ENCODE results near the gene PTPA.
"Not testable (repeated sequence)": the region's sequence is repeated elsewhere in the genome, so short reads cannot be mapped to it uniquely, and the experiment has no call there.

PTPA gene

GRCh38 chr9:129161534-129161837, 50.3 kb downstream of the PTPA start:
- TF ChIP-seq, protein P1, sequence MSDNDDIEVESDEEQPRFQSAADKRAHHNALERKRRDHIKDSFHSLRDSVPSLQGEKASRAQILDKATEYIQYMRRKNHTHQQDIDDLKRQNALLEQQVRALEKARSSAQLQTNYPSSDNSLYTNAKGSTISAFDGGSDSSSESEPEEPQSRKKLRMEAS (IDR thresholded peaks at IDR 0.05; ENCODE audit: low read depth, low read length) = no peak
- no peak for TF ChIP-seq POLR2A (IDR thresholded peaks at IDR 0.05; ENCODE audit: extremely low read depth, insufficient read length)
- no peak for TF ChIP-seq MYC (IDR thresholded peaks at IDR 0.05; ENCODE audit: low read depth, low read length)
- no peak for TF ChIP-seq CTCF (IDR thresholded peaks at IDR 0.05; ENCODE audit: low read depth, low read length)
- H3K4me3 ChIP-seq (ENCODE audit: low read depth, low read length) = no peak overlapping the region

DNA sequence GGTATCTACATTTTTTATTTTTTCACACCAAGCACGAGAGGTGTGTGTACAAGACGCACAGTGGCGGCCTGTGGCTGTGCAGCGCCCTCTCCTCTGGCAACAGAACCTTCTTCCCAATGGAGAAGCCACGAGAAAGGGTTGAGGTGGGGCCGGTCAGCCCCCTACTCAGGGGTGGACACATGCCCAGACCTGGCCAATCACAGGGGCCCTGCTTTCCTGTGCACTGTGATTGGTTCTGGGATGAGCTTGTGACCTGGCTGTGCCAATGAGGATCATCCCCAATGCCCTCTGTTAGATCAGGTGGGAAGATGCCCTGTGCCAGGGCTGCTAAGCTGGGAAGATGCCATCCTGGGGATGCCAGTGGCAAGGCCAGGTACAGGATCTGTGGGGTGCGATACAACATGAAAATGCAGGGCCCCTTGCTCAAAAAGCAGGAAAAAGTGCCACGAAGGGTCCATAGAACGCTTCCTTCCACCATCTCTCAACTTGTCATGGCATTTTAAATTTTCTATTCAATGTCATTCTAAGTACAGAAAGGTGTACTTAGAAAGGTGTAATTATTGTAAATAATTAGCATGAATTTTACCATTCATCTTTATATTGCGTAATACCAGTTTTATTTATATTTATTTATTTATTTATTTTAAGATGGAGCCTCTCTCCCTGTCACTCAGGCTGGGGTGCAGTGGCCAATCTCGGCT, 51.4 kb downstream of the PTPA start:
- no peak overlapping the region for H3K4me3 ChIP-seq (ENCODE audit: low read depth, low read length)
- DNase-seq (ENCODE audit: low read depth) = no peak
- TF ChIP-seq CTCF (IDR thresholded peaks at IDR 0.05; ENCODE audit: low read depth, low read length) (no peak), MYC (IDR thresholded peaks at IDR 0.05; ENCODE audit: low read depth, low read length) (no peak), POLR2A (IDR thresholded peaks at IDR 0.05; ENCODE audit: extremely low read depth, insufficient read length) (no peak)
- TF ChIP-seq, protein P1 (IDR thresholded peaks at IDR 0.05; ENCODE audit: low read depth, low read length) = no peak

More at GRCh38 chr9:129161534-129161837, 50.3 kb downstream of the PTPA start:
- no peak for DNase-seq (ENCODE audit: low read depth)

DNA sequence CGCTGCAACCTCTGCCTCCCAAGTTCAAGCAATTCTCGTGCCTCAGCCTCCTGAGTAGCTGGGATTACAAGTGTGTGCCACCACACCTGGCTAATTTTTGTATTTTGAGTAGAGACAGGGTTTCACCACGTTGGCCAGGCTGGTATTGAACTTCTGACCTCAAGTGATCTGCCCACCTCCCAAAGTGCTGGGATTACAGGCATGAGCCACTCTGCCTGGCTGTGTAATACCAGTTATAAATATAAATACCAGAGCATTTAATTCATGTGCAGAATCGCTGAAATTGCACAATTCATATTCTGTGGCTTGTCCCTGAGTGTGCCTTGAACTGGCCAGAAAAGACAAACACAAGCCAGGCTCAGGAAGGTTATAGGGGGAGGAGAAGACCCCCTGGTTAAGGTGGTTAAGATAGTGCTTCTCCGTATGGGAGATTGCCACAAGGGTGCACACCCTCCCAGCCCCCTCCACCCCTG, 52.0 kb downstream of the PTPA start:
- DNase-seq (ENCODE audit: low read depth) = peak; percentile 45
- H3K4me3 ChIP-seq (ENCODE audit: low read depth, low read length) = not testable (repeated sequence)

DNA sequence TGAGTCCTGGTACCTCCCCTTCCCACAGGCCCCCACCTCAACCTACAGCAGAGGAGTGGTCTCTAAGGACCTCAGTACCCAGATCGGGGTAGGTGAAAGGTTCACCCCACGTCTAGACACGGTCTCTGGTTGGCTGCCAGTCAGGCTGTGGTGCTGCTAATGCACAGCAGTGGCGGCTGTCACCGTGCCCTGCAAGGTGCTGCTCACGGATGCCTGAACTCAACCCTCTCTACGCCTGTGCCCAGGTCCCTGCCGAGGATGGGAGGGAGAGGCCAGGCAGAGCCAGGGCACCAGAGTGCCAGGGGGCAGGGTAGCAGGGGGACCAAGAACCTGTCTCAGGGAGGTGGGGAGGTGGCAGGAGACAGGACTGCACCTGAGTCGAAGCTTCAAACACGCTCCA, 52.5 kb downstream of the PTPA start:
- H3K4me3 ChIP-seq (ENCODE audit: low read depth, low read length) = no peak overlapping the region
- no peak for DNase-seq (ENCODE audit: low read depth)
- TF ChIP-seq POLR2A (IDR thresholded peaks at IDR 0.05; ENCODE audit: extremely low read depth, insufficient read length) (no peak), MYC (IDR thresholded peaks at IDR 0.05; ENCODE audit: low read depth, low read length) (no peak), CTCF (IDR thresholded peaks at IDR 0.05; ENCODE audit: low read depth, low read length) (no peak)
- TF ChIP-seq, protein P1 (IDR thresholded peaks at IDR 0.05; ENCODE audit: low read depth, low read length) = no peak

DNA sequence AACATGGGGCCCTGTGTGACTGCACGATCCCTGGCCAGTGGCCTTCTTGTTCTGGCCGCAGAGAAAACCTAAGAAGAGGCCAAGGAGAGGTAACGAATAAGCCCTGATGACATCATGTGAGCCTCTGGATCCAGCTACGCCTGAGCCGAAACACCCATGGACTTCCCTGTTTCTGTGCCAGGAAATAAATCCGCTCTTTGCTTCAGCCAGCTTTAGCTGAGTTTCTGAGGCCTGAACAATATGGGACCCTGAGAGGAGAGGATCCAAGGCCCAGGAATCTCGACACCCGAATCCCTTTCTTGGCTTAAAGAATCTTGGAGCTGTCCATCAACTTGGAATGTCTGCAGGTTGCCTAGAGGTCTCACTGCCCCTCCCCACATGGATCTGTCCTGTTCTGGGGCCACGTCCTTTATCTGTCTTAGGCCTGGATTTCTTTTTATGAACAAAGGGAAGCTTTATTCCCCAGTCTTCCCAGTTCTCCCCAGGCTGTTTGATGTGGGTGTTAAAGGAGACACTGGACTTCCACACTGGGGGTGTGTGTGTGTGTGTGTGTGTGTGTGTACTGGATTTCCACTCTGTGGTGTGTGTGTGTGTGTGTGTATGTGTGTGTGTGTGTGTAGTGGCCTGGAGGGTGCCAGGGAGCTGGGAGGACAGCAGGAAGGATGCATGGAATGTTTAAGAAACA, 53.2 kb downstream of the PTPA start:
- no peak overlapping the region for H3K4me3 ChIP-seq (ENCODE audit: low read depth, low read length)
- TF ChIP-seq POLR2A (IDR thresholded peaks at IDR 0.05; ENCODE audit: extremely low read depth, insufficient read length) = no peak
- no peak for TF ChIP-seq MYC (IDR thresholded peaks at IDR 0.05; ENCODE audit: low read depth, low read length)
- TF ChIP-seq CTCF (IDR thresholded peaks at IDR 0.05; ENCODE audit: low read depth, low read length) = no peak
- TF ChIP-seq, protein P1 (IDR thresholded peaks at IDR 0.05; ENCODE audit: low read depth, low read length) = no peak
- no peak for DNase-seq (ENCODE audit: low read depth)

DNA sequence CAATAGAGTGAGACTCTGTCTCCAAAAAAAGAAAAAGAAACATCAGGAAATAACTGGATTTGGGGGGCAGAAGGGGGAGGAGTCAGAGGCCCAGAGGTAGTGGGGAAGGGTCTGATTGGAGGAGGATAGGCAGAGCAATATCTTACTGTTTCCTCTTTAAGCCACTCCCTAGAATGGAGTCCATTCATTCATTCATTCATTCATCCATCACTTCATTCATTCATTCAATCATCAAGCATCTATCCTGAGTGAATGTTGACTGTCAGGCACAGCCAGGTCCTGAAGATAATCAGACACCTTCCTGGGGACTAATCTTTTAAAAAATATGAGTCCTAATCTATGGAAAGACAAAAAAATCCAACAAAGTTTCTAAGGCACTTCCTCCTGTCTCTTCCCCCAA, 54.0 kb downstream of the PTPA start:
- TF ChIP-seq, protein P1 (IDR thresholded peaks at IDR 0.05; ENCODE audit: low read depth, low read length) = no peak
- no peak for TF ChIP-seq MYC (IDR thresholded peaks at IDR 0.05; ENCODE audit: low read depth, low read length)
- TF ChIP-seq CTCF (IDR thresholded peaks at IDR 0.05; ENCODE audit: low read depth, low read length) = no peak
- no peak for TF ChIP-seq POLR2A (IDR thresholded peaks at IDR 0.05; ENCODE audit: extremely low read depth, insufficient read length)
- H3K4me3 ChIP-seq (ENCODE audit: low read depth, low read length) = no peak overlapping the region
- no peak for DNase-seq (ENCODE audit: low read depth)
